ENCODE results near the gene RIPK1. TPM values are rescaled to one million over a fixed set of nuclear protein-coding genes. Genes with fewer than 3 reads are reported as not detected.

RIPK1 gene
- total and polyA plus RNA-seq, 2 of the 8 experiments (the other 6 are each of a cell fraction or from before 2014, with no cell fraction given) = 5.9 to 22.9 TPM

DNA sequence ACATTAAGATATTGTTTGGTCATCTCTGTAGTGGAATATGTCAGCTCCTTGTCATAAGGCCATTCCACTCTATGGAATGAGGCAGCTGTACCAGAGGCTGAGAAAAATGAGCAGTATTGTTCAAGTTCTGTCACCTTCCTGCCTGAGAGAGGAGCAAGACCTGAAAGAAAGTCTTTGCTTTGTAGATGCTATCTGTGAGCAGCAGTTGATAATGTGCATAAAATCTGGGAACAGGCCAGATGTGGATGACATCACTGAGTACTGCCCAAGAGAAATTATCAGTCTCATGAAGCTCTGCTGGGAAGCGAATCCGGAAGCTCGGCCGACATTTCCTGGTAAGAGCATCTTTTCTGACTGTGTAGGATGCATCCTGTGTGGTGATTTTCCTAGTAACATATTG is 16.8 kb downstream of the RIPK1 start (continued):
- TF ChIP-seq CTBP2 (IDR thresholded peaks at IDR 0.05; ENCODE audit: borderline replicate concordance, insufficient read depth, insufficient read length, low read length) (no peak), ATF3 (IDR thresholded peaks at IDR 0.05; ENCODE audit: insufficient read depth, low read depth, low read length) (no peak)
- TF ChIP-seq, protein P1, sequence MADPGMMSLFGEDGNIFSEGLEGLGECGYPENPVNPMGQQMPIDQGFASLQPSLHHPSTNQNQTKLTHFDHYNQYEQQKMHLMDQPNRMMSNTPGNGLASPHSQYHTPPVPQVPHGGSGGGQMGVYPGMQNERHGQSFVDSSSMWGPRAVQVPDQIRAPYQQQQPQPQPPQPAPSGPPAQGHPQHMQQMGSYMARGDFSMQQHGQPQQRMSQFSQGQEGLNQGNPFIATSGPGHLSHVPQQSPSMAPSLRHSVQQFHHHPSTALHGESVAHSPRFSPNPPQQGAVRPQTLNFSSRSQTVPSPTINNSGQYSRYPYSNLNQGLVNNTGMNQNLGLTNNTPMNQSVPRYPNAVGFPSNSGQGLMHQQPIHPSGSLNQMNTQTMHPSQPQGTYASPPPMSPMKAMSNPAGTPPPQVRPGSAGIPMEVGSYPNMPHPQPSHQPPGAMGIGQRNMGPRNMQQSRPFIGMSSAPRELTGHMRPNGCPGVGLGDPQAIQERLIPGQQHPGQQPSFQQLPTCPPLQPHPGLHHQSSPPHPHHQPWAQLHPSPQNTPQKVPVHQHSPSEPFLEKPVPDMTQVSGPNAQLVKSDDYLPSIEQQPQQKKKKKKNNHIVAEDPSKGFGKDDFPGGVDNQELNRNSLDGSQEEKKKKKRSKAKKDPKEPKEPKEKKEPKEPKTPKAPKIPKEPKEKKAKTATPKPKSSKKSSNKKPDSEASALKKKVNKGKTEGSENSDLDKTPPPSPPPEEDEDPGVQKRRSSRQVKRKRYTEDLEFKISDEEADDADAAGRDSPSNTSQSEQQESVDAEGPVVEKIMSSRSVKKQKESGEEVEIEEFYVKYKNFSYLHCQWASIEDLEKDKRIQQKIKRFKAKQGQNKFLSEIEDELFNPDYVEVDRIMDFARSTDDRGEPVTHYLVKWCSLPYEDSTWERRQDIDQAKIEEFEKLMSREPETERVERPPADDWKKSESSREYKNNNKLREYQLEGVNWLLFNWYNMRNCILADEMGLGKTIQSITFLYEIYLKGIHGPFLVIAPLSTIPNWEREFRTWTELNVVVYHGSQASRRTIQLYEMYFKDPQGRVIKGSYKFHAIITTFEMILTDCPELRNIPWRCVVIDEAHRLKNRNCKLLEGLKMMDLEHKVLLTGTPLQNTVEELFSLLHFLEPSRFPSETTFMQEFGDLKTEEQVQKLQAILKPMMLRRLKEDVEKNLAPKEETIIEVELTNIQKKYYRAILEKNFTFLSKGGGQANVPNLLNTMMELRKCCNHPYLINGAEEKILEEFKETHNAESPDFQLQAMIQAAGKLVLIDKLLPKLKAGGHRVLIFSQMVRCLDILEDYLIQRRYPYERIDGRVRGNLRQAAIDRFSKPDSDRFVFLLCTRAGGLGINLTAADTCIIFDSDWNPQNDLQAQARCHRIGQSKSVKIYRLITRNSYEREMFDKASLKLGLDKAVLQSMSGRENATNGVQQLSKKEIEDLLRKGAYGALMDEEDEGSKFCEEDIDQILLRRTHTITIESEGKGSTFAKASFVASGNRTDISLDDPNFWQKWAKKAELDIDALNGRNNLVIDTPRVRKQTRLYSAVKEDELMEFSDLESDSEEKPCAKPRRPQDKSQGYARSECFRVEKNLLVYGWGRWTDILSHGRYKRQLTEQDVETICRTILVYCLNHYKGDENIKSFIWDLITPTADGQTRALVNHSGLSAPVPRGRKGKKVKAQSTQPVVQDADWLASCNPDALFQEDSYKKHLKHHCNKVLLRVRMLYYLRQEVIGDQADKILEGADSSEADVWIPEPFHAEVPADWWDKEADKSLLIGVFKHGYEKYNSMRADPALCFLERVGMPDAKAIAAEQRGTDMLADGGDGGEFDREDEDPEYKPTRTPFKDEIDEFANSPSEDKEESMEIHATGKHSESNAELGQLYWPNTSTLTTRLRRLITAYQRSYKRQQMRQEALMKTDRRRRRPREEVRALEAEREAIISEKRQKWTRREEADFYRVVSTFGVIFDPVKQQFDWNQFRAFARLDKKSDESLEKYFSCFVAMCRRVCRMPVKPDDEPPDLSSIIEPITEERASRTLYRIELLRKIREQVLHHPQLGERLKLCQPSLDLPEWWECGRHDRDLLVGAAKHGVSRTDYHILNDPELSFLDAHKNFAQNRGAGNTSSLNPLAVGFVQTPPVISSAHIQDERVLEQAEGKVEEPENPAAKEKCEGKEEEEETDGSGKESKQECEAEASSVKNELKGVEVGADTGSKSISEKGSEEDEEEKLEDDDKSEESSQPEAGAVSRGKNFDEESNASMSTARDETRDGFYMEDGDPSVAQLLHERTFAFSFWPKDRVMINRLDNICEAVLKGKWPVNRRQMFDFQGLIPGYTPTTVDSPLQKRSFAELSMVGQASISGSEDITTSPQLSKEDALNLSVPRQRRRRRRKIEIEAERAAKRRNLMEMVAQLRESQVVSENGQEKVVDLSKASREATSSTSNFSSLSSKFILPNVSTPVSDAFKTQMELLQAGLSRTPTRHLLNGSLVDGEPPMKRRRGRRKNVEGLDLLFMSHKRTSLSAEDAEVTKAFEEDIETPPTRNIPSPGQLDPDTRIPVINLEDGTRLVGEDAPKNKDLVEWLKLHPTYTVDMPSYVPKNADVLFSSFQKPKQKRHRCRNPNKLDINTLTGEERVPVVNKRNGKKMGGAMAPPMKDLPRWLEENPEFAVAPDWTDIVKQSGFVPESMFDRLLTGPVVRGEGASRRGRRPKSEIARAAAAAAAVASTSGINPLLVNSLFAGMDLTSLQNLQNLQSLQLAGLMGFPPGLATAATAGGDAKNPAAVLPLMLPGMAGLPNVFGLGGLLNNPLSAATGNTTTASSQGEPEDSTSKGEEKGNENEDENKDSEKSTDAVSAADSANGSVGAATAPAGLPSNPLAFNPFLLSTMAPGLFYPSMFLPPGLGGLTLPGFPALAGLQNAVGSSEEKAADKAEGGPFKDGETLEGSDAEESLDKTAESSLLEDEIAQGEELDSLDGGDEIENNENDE (IDR thresholded peaks at IDR 0.05; ENCODE audit: insufficient replicate concordance, low read length) = no peak
